Tibial nerve (tissue), 4 donors: ENCODE data around the gene SRSF7. TPM values are rescaled to one million over a fixed set of nuclear protein-coding genes. Genes with fewer than 3 reads are reported as not detected.
A peak's percentile ranks its signal among the peaks of the same experiment; 100 is the strongest.

ENCODE experiments used
- DNase-seq, 2 donors: peaks; one replicate each; pipeline ENCODE4 v3.0.0-alpha.2; 2019; ENCODE audit warnings: low spot score in 2 of 2
- H3K27ac ChIP-seq, 4 donors: fragments of 200-600 bp; sonication (generic) in 3 of 4; one replicate each; pipeline ENCODE4 v1.5.1; 2017 to 2019; ENCODE audit warnings: mild to moderate bottlenecking in 1 of 4
- H3K27me3 ChIP-seq, 2 donors: fragments of 200-600 bp; sonication (generic) in 1 of 2; one replicate each; pipeline versions ENCODE4 v1.5.1 to v1.6.0; 2017 to 2019
- H3K36me3 ChIP-seq, 3 donors: fragments of 200-600 bp; sonication (generic); one replicate each; pipeline ENCODE4 v1.5.1; 2018 to 2019
- H3K4me1 ChIP-seq, 4 donors: fragments of 200-600 bp; sonication (generic) in 3 of 4; one replicate each; pipeline ENCODE4 v1.5.1; 2017 to 2019
- H3K4me3 ChIP-seq, 4 donors: fragments of 200-600 bp; sonication (generic) in 3 of 4; one replicate each; pipeline ENCODE4 v1.5.1; 2017 to 2019; ENCODE audit warnings: mild to moderate bottlenecking in 1 of 4, moderate library complexity in 1 of 4
- H3K9me3 ChIP-seq, 4 donors: fragments of 200-600 bp; sonication (generic) in 3 of 4; one replicate each; pipeline ENCODE4 v1.5.1; 2017 to 2019
- CTCF ChIP-seq, 5 experiments: fragments of 200-600 bp in 3 of 5; fragments of 450-650 bp in 2 of 5; sonication (generic) in 3 of 5; IDR thresholded peaks; one replicate each; pipeline ENCODE4 v1.5.1; 2016 to 2019; ENCODE audit warnings: antibody characterized with exemption in 5 of 5, mild to moderate bottlenecking in 3 of 5, moderate library complexity in 2 of 5
- EP300 ChIP-seq, 2 donors: sonication (generic); formaldehyde crosslinking; IDR thresholded peaks; one replicate each; pipeline ENCODE4 v1.6.1; 2017; ENCODE audit warnings: antibody characterized with exemption in 2 of 2, mild to moderate bottlenecking in 1 of 2
- POLR2A ChIP-seq, 2 donors: fragments of 450-650 bp; IDR thresholded peaks; one replicate each; pipeline ENCODE4 v1.6.1; 2017; ENCODE audit warnings: antibody characterized with exemption in 2 of 2, mild to moderate bottlenecking in 2 of 2, moderate library complexity in 2 of 2
- WGBS, 2 donors: methylation state at CpG; one replicate each; pipeline ENCODE4 v1.1.5; 2018; 5-methylcytosine and 5-hydroxymethylcytosine counted together
- total RNA-seq, 4 donors: library from RNA; depleted of rRNA; stranded (reverse); fragments of >200 nt; gene quantifications; one replicate each; pipeline ENCODE4 v1.1.0, GENCODE V29; 2016

The SRSF7 gene
- total RNA-seq, 4 donors from 2014 or later: 62.6 to 85.5 (median 80.9) TPM

GRCh38 chr2:38783586-38783985 is 32.4 kb upstream of the SRSF7 start:
- Histone ChIP-seq H3K9me3 (no peaks in the 10 kb centered on the region), H3K27ac (no peak overlapping the region), H3K4me1 (peaks cover 0 to 8% (median 6%) of the 10 kb centered on the region in 4 donors), H3K4me3 (no peak overlapping the region), H3K36me3 (peaks cover 0 to 36% (median 3%) of the 10 kb centered on the region in 3 donors), H3K27me3 (no peaks in the 10 kb centered on the region)
- DNase-seq: no peak
- no peak for TF ChIP-seq POLR2A (IDR thresholded peaks at IDR 0.05)

GRCh38 chr2:38778687-38779082 is 27.5 kb upstream of the SRSF7 start:
- WGBS, 2 donors: 7 to 10% methylated on average over 8 of the region's 8 CpGs
- no peak for TF ChIP-seq POLR2A (IDR thresholded peaks at IDR 0.05)
- TF ChIP-seq EP300 (IDR thresholded peaks at IDR 0.05): no peak
- no peak for TF ChIP-seq CTCF (IDR thresholded peaks at IDR 0.05)
- no peaks in the 10 kb centered on the region for H3K9me3 ChIP-seq
- DNase-seq: no peak
- H3K27me3 ChIP-seq: no peaks in the 10 kb centered on the region
- peaks cover 0 to 10% (median 6%) of the 10 kb centered on the region in 4 donors for H3K4me1 ChIP-seq
- H3K4me3 ChIP-seq: peak overlapping the region; percentile 56 to 67 (median 64)
- H3K36me3 ChIP-seq: peaks cover 0 to 36% (median 3%) of the 10 kb centered on the region in 3 donors
- peak overlapping the region; percentile 57 to 80 (median 73) for H3K27ac ChIP-seq

GRCh38 chr2:38776531-38776930 is 25.4 kb upstream of the SRSF7 start:
- TF ChIP-seq POLR2A (IDR thresholded peaks at IDR 0.05) (no peak), CTCF (IDR thresholded peaks at IDR 0.05) (no peak), EP300 (IDR thresholded peaks at IDR 0.05) (no peak)
- DNase-seq: no peak
- no peaks in the 10 kb centered on the region for H3K9me3 ChIP-seq
- H3K4me3 ChIP-seq: no peak overlapping the region
- H3K4me1 ChIP-seq: peaks cover 0 to 13% (median 7%) of the 10 kb centered on the region in 4 donors
- no peaks in the 10 kb centered on the region for H3K27me3 ChIP-seq
- 84 to 87% methylated on average over 13 of the region's 13 CpGs for WGBS, 2 donors
- H3K27ac ChIP-seq: no peak overlapping the region
- peaks cover 0 to 19% (median 2%) of the 10 kb centered on the region in 3 donors for H3K36me3 ChIP-seq

GRCh38 chr2:38775921-38776225 is 24.7 kb upstream of the SRSF7 start:
- WGBS, 2 donors: 56 to 62% methylated on average over 7 of the region's 7 CpGs
- no peaks in the 10 kb centered on the region for H3K9me3 ChIP-seq
- DNase-seq: no peak
- H3K36me3 ChIP-seq: peaks cover 0 to 12% (median 0%) of the 10 kb centered on the region in 3 donors
- H3K4me1 ChIP-seq: peaks cover 0 to 13% (median 7%) of the 10 kb centered on the region in 4 donors
- H3K4me3 ChIP-seq: no peak overlapping the region
- H3K27ac ChIP-seq: no peak overlapping the region
- no peak for TF ChIP-seq POLR2A (IDR thresholded peaks at IDR 0.05)
- no peak for TF ChIP-seq EP300 (IDR thresholded peaks at IDR 0.05)
- no peak for TF ChIP-seq CTCF (IDR thresholded peaks at IDR 0.05)
- H3K27me3 ChIP-seq: no peaks in the 10 kb centered on the region

GRCh38 chr2:38775097-38775920 is 24.1 kb upstream of the SRSF7 start:
- peaks cover 0 to 7% (median 0%) of the 10 kb centered on the region in 3 donors for H3K36me3 ChIP-seq
- no peak overlapping the region for H3K27ac ChIP-seq
- no peaks in the 10 kb centered on the region for H3K27me3 ChIP-seq
- WGBS, 2 donors: 85 to 86% methylated on average over 17 of the region's 17 CpGs
- H3K9me3 ChIP-seq: no peaks in the 10 kb centered on the region
- no peak for TF ChIP-seq EP300 (IDR thresholded peaks at IDR 0.05)
- no peak for TF ChIP-seq CTCF (IDR thresholded peaks at IDR 0.05)
- TF ChIP-seq POLR2A (IDR thresholded peaks at IDR 0.05): no peak
- DNase-seq: no peak
- peaks cover 0 to 13% (median 7%) of the 10 kb centered on the region in 4 donors for H3K4me1 ChIP-seq
- no peak overlapping the region for H3K4me3 ChIP-seq
